Motor neuron (in vitro differentiated cells): Measurements from ENCODE around the gene OLIG3. TPM values are rescaled to one million over a fixed set of nuclear protein-coding genes. Genes with fewer than 3 reads are reported as not detected.

Experiments used
- ATAC-seq, 8 experiments: fragments of 200-7000 bp; cut with Tn5 transposase; replicated peaks in 6 of 8; 2 replicates each; pipeline ENCODE4 v1.8.0; 2021; ENCODE audit warnings: mild to moderate bottlenecking in 8 of 8, moderate library complexity in 8 of 8
- H3K27ac ChIP-seq, 2 donors: fragments of 250-450 bp; sonication (Bioruptor Pico); 2 replicates each; pipeline ENCODE4 v1.9.0; 2021; ENCODE audit warnings: antibody characterized with exemption in 2 of 2, mild to moderate bottlenecking in 2 of 2, moderate library complexity in 1 of 2
- H3K4me1 ChIP-seq, 2 donors: fragments of 250-450 bp; sonication (Bioruptor Pico); replicated peaks in 1 of 2; 2 replicates each; pipeline ENCODE4 v1.6.1; 2021; ENCODE audit warnings: antibody characterized with exemption in 2 of 2, mild to moderate bottlenecking in 2 of 2, moderate library complexity in 1 of 2
- H3K4me3 ChIP-seq, 5 donors: fragments of 250-450 bp; sonication (Bioruptor Pico); 2 replicates each; pipeline ENCODE4 v1.9.0; 2021; ENCODE audit warnings: antibody characterized with exemption in 5 of 5, mild to moderate bottlenecking in 5 of 5, moderate library complexity in 4 of 5
- WGBS, 10 experiments: fragments of 450-650 bp; shearing (Covaris generic); methylation state at CpG; one replicate each; pipeline ENCODE4 v1.0.0; 2022; 5-methylcytosine and 5-hydroxymethylcytosine counted together
- in situ Hi-C, 9 experiments: fragments of 400-800 bp; cut with MboI; loops; one replicate each; pipeline ENCODE4 v1.15.0; 2021; ENCODE audit warnings: low sequenced_read_pairs in 9 of 9, low pct_unique_long_range_greater_than_20kb in 2 of 9; ENCODE audit not compliant: unreplicated experiment in 9 of 9
- total RNA-seq, 8 experiments: library from RNA; unstranded; fragments of 300-600 nt; gene quantifications; 2 replicates each; pipeline versions ENCODE4 v1.2.3 to v1.2.4, GENCODE V29; 2022

OLIG3 gene
- total RNA-seq, 8 experiments from 2014 or later: 0.23 to 1.2 (median 0.52) TPM; not detected in 3

GRCh38 chr6:137473598-137473997 is 20.6 kb downstream of the OLIG3 start:
- no peak overlapping the region for H3K4me3 ChIP-seq
- H3K4me1 ChIP-seq: peaks cover 16 to 19% of the 10 kb centered on the region in 2 donors
- in situ Hi-C loops: no loop called here
- peak in 5 of 8 experiments; percentile 35 to 84 (median 42) for ATAC-seq
- 4 to 79% (median 17%) methylated on average over 2 to 3 of the region's 3 CpGs; no CpG with 5 or more reads in 5 of the 10 experiments for WGBS, 10 experiments
- H3K27ac ChIP-seq: no peak overlapping the region

- ATAC-seq: no peak
- in situ Hi-C loops: no loop called here
- WGBS, 10 experiments: 14 to 97% (median 80%) methylated on average over 2 to 3 of the region's 3 CpGs; no CpG with 5 or more reads in 3 of the 10 experiments
Measured at GRCh38 chr6:137472641-137473137, 21.5 kb downstream of the OLIG3 start.

GRCh38 chr6:137471986-137472385 is 22.2 kb downstream of the OLIG3 start:
- WGBS, 10 experiments: 60 to 86% (median 74%) methylated on average over 1 to 2 of the region's 2 CpGs; no CpG with 5 or more reads in 6 of the 10 experiments
- H3K27ac ChIP-seq: no peak overlapping the region
- in situ Hi-C loops: no loop called here
- peaks cover 16 to 19% of the 10 kb centered on the region in 2 donors for H3K4me1 ChIP-seq
- no peak overlapping the region for H3K4me3 ChIP-seq
- ATAC-seq: peak in 4 of 8 experiments; percentile 22 to 70 (median 40)

More at GRCh38 chr6:137472641-137473137, 21.5 kb downstream of the OLIG3 start:
- H3K4me3 ChIP-seq: no peak overlapping the region
- peaks cover 16 to 19% of the 10 kb centered on the region in 2 donors for H3K4me1 ChIP-seq
- H3K27ac ChIP-seq: no peak overlapping the region

GRCh38 chr6:137471497-137471896 is 22.7 kb downstream of the OLIG3 start:
- in situ Hi-C loops: no loop called here
- H3K4me3 ChIP-seq: no peak overlapping the region
- no peak for ATAC-seq
- 47 to 94% (median 66%) methylated on average over 1 to 5 of the region's 5 CpGs; no CpG with 5 or more reads in 2 of the 10 experiments for WGBS, 10 experiments
- peaks cover 16 to 19% of the 10 kb centered on the region in 2 donors for H3K4me1 ChIP-seq
- no peak overlapping the region for H3K27ac ChIP-seq

- in situ Hi-C loops: no loop called here
- Histone ChIP-seq H3K4me3 (no peak overlapping the region), H3K27ac (no peak overlapping the region), H3K4me1 (peaks cover 0 to 3% of the 10 kb centered on the region in 2 donors)
- 71 to 100% (median 91%) methylated on average over 1 to 6 of the region's 6 CpGs for WGBS, 10 experiments
- ATAC-seq: no peak
Measured at GRCh38 chr6:137467211-137467610, 27.0 kb downstream of the OLIG3 start.

GRCh38 chr6:137465378-137466009 is 28.7 kb downstream of the OLIG3 start:
- H3K4me1 ChIP-seq: peaks cover 0 to 3% of the 10 kb centered on the region in 2 donors
- in situ Hi-C loops: no loop called here
- no peak overlapping the region for H3K27ac ChIP-seq
- no peak for ATAC-seq
- no peak overlapping the region for H3K4me3 ChIP-seq
- 40 to 100% (median 83%) methylated on average over 1 to 7 of the region's 7 CpGs; no CpG with 5 or more reads in 2 of the 10 experiments for WGBS, 10 experiments

GRCh38 chr6:137452333-137452894 is 41.8 kb downstream of the OLIG3 start:
- H3K4me3 ChIP-seq: no peak overlapping the region
- H3K27ac ChIP-seq: no peak overlapping the region
- H3K4me1 ChIP-seq: no peaks in the 10 kb centered on the region
- 4 to 94% (median 79%) methylated on average over 5 to 7 of the region's 7 CpGs for WGBS, 10 experiments
- ATAC-seq: peak in 2 of 8 experiments; percentile 19 to 47
- in situ Hi-C loops: no loop called here

- ATAC-seq: peak in 2 of 8 experiments; percentile 17 to 34
- in situ Hi-C loops: no loop called here
- Histone ChIP-seq H3K27ac (no peak overlapping the region), H3K4me3 (no peak overlapping the region), H3K4me1 (no peaks in the 10 kb centered on the region)
- 33 to 80% methylated on average over 1 of the region's 1 CpG; no CpG with 5 or more reads in 8 of the 10 experiments for WGBS, 10 experiments
Measured at GRCh38 chr6:137443901-137444300, 50.3 kb downstream of the OLIG3 start.
